Tibial nerve (tissue), 4 donors: ENCODE data around the gene RAB4A. TPM values are rescaled to one million over a fixed set of nuclear protein-coding genes. Genes with fewer than 3 reads are reported as not detected.

Source experiments
- DNase-seq, 2 donors: peaks; one replicate each; pipeline ENCODE4 v3.0.0-alpha.2; 2019; ENCODE audit warnings: low spot score in 2 of 2
- H3K27ac ChIP-seq, 4 donors: fragments of 200-600 bp; sonication (generic) in 3 of 4; one replicate each; pipeline ENCODE4 v1.5.1; 2017 to 2019; ENCODE audit warnings: mild to moderate bottlenecking in 1 of 4
- H3K27me3 ChIP-seq, 2 donors: fragments of 200-600 bp; sonication (generic) in 1 of 2; one replicate each; pipeline versions ENCODE4 v1.5.1 to v1.6.0; 2017 to 2019
- H3K36me3 ChIP-seq, 3 donors: fragments of 200-600 bp; sonication (generic); one replicate each; pipeline ENCODE4 v1.5.1; 2018 to 2019
- H3K4me1 ChIP-seq, 4 donors: fragments of 200-600 bp; sonication (generic) in 3 of 4; one replicate each; pipeline ENCODE4 v1.5.1; 2017 to 2019
- H3K4me3 ChIP-seq, 4 donors: fragments of 200-600 bp; sonication (generic) in 3 of 4; one replicate each; pipeline ENCODE4 v1.5.1; 2017 to 2019; ENCODE audit warnings: mild to moderate bottlenecking in 1 of 4, moderate library complexity in 1 of 4
- H3K9me3 ChIP-seq, 4 donors: fragments of 200-600 bp; sonication (generic) in 3 of 4; one replicate each; pipeline ENCODE4 v1.5.1; 2017 to 2019
- EP300 ChIP-seq, 2 donors: sonication (generic); formaldehyde crosslinking; IDR thresholded peaks; one replicate each; pipeline ENCODE4 v1.6.1; 2017; ENCODE audit warnings: antibody characterized with exemption in 2 of 2, mild to moderate bottlenecking in 1 of 2
- POLR2A ChIP-seq, 2 donors: fragments of 450-650 bp; IDR thresholded peaks; one replicate each; pipeline ENCODE4 v1.6.1; 2017; ENCODE audit warnings: antibody characterized with exemption in 2 of 2, mild to moderate bottlenecking in 2 of 2, moderate library complexity in 2 of 2
- WGBS, 2 donors: methylation state at CpG; one replicate each; pipeline ENCODE4 v1.1.5; 2018; 5-methylcytosine and 5-hydroxymethylcytosine counted together
- total RNA-seq, 4 donors: library from RNA; depleted of rRNA; stranded (reverse); fragments of >200 nt; gene quantifications; one replicate each; pipeline ENCODE4 v1.1.0, GENCODE V29; 2016
- TF ChIP-seq, protein P1 (sequence below), 5 experiments: fragments of 200-600 bp in 3 of 5; fragments of 450-650 bp in 2 of 5; sonication (generic) in 3 of 5; IDR thresholded peaks; one replicate each; pipeline ENCODE4 v1.5.1; 2016 to 2019; ENCODE audit warnings: antibody characterized with exemption in 5 of 5, mild to moderate bottlenecking in 3 of 5, moderate library complexity in 2 of 5

Gene RAB4A
- total RNA-seq, 4 donors from 2014 or later = 16.2 to 41.3 (median 31.2) TPM

DNA sequence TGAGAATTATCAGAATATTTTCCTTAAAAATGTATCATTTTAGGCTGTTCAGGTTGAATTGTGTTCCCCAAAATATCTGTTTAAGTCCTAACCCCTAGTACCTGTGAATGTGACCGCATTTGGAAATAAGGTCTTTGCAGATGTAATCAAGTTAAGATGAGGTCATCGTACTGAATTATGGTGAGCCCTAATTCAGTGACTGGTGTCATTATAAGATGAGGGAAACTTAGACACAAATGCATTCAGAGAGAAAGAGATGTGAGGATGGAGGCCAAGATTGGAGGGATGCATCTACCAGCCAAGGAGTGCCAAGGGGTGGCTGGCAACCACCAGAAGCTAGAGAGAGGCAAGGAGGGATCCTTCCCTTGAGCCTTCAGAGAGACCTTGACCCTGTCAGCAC is 4.1 kb downstream of the RAB4A start:
- Histone ChIP-seq H3K27ac (peak overlapping the region in 1 of 4 donors; percentile 2), H3K9me3 (no peaks in the 10 kb centered on the region), H3K27me3 (no peaks in the 10 kb centered on the region), H3K4me1 (peaks cover 0 to 41% (median 16%) of the 10 kb centered on the region in 4 donors), H3K36me3 (no peaks in the 10 kb centered on the region), H3K4me3 (no peak overlapping the region)
- WGBS, 2 donors = 96% methylated on average over 2 of the region's 2 CpGs
- TF ChIP-seq EP300 (IDR thresholded peaks at IDR 0.05) = no peak
- TF ChIP-seq, protein P1, sequence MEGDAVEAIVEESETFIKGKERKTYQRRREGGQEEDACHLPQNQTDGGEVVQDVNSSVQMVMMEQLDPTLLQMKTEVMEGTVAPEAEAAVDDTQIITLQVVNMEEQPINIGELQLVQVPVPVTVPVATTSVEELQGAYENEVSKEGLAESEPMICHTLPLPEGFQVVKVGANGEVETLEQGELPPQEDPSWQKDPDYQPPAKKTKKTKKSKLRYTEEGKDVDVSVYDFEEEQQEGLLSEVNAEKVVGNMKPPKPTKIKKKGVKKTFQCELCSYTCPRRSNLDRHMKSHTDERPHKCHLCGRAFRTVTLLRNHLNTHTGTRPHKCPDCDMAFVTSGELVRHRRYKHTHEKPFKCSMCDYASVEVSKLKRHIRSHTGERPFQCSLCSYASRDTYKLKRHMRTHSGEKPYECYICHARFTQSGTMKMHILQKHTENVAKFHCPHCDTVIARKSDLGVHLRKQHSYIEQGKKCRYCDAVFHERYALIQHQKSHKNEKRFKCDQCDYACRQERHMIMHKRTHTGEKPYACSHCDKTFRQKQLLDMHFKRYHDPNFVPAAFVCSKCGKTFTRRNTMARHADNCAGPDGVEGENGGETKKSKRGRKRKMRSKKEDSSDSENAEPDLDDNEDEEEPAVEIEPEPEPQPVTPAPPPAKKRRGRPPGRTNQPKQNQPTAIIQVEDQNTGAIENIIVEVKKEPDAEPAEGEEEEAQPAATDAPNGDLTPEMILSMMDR (IDR thresholded peaks at IDR 0.05) = no peak
- TF ChIP-seq POLR2A (IDR thresholded peaks at IDR 0.05) = no peak
- DNase-seq = no peak

DNA sequence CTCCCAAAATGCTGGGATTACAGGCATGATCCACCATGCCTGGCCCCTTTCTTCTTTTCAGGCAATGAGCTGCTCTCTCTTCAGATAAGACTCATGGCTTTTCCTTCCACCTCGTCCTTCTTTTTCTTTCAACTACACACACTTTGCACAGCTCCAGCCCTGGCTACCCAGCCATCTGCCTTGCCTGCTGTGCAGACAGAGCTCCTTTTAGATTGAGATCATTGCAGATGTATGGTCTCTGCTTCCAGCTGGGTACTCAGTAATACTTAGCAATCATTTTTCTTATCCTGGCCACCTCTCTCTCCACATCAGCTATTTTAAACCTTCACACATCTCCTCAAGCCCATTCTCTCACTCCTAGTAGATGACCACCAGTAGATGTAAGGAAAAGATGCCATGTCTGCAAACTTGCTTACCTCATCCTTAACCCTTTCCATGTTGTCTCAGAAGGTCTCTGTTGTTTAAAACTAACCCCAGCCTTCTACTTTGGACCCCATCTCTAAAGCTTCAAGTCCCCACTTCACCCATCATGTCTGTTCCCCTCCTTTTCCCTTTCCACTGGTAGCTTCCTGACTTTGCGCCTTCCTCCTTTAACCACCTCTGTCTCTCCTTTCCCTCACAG is 7.3 kb downstream of the RAB4A start:
- no peaks in the 10 kb centered on the region for H3K27me3 ChIP-seq
- TF ChIP-seq, protein P1 (IDR thresholded peaks at IDR 0.05) = no peak
- DNase-seq = no peak

DNA sequence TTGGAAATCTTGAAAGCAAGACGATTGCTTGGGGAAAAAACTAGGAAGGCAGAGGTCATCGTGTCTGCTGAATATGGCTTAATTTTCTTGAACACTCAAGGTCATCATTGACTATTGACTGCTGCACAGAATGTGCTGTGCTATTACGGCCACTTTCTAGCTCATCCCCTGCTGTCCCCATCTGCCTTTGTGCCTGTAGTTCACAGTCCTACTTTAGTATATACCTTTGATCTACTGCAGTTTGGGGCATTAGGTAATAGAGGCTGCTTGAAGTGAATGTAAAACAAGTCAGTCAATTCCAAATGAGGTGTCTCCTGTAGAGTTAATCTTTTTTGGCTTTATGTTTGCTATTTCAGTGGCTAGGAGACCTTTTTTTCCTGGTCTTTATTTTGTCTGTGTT is 8.3 kb downstream of the RAB4A start:
- TF ChIP-seq, protein P1 (IDR thresholded peaks at IDR 0.05) = no peak
- TF ChIP-seq EP300 (IDR thresholded peaks at IDR 0.05) (no peak), POLR2A (IDR thresholded peaks at IDR 0.05) (no peak)
- Histone ChIP-seq H3K27ac (no peak overlapping the region), H3K4me3 (no peak overlapping the region), H3K36me3 (no peaks in the 10 kb centered on the region), H3K27me3 (no peaks in the 10 kb centered on the region), H3K9me3 (peaks cover 0 to 3% (median 0%) of the 10 kb centered on the region in 4 donors), H3K4me1 (peaks cover 0 to 39% (median 3%) of the 10 kb centered on the region in 4 donors)
- 57 to 60% methylated on average over 3 of the region's 3 CpGs for WGBS, 2 donors
- DNase-seq = no peak

More for the DNA sequence above, 7.3 kb downstream of the RAB4A start:
- Histone ChIP-seq H3K9me3 (peaks cover 0 to 3% (median 0%) of the 10 kb centered on the region in 4 donors), H3K36me3 (no peaks in the 10 kb centered on the region), H3K4me3 (no peak overlapping the region), H3K4me1 (peaks cover 0 to 41% (median 7%) of the 10 kb centered on the region in 4 donors), H3K27ac (no peak overlapping the region)
- 89 to 95% methylated on average over 2 of the region's 2 CpGs for WGBS, 2 donors

DNA sequence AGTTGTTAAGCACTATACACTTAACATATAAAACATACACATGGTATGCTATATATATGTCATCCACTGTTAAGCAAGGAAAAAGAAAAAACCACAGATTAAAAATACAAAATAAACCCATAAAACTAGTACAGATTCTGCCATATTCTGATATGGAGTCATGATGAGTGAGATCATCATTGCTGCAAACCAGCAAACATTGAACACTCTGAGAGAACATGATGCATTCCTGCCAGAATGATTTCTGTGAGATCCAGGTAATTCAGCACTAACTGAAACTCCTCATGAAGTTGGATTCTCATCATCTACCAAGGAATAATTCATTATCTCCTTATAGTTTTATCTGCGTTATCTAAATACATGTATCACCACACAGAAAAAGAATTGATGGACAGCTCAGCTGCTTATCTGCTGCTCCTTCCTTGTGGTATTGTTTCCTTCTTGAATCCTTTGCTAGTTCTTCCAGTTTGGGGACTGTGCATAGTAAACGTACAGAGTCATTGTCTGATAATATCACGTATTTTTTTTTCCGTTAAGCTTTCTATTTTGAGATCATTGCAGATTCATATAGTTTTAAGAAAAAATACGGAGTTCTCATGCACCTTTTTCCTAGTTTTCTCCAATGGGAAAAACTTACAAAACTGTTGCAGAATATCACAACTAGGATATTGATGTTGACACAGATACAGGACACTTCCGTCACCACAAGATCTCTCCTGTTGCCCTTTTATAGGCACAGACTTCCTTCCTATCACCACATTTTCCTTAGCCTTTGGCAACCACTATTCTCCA is 9.3 kb downstream of the RAB4A start:
- WGBS, 2 donors = 82 to 86% methylated on average over 6 of the region's 6 CpGs
- H3K36me3 ChIP-seq = no peaks in the 10 kb centered on the region
- no peak overlapping the region for H3K4me3 ChIP-seq
- H3K4me1 ChIP-seq = peaks cover 0 to 30% (median 0%) of the 10 kb centered on the region in 4 donors
- TF ChIP-seq, protein P1 (IDR thresholded peaks at IDR 0.05) = no peak
- TF ChIP-seq POLR2A (IDR thresholded peaks at IDR 0.05) (no peak), EP300 (IDR thresholded peaks at IDR 0.05) (no peak)
- H3K27me3 ChIP-seq = no peaks in the 10 kb centered on the region
- H3K9me3 ChIP-seq = peaks cover 0 to 3% (median 0%) of the 10 kb centered on the region in 4 donors
- H3K27ac ChIP-seq = no peak overlapping the region
- DNase-seq = no peak

DNA sequence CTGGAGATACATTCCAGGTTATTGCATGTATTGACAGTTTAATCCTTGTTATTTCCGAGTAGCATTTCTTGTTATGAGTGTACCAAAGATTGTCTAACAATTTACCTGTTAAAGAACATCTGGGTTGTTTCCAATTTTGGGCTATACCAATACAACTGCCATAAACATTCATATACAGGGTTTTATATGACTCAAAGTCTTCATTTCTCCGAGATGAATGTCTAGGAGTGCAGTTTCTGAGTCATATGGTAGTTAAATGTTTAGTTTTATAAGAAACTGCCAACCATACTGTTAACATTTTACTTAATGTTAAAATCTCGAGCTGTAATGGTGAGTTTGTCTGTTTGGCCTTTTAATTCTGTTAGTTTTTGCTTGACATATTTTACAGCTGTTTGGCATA is 10.0 kb downstream of the RAB4A start:
- H3K27ac ChIP-seq = no peak overlapping the region
- WGBS, 2 donors = 94 to 96% methylated on average over 3 of the region's 3 CpGs
- DNase-seq = no peak
- H3K27me3 ChIP-seq = no peaks in the 10 kb centered on the region
- H3K4me3 ChIP-seq = no peak overlapping the region
- H3K9me3 ChIP-seq = peaks cover 0 to 3% (median 0%) of the 10 kb centered on the region in 4 donors
- TF ChIP-seq POLR2A (IDR thresholded peaks at IDR 0.05) (no peak), EP300 (IDR thresholded peaks at IDR 0.05) (no peak)
- TF ChIP-seq, protein P1 (IDR thresholded peaks at IDR 0.05) = no peak
- H3K36me3 ChIP-seq = no peaks in the 10 kb centered on the region
- H3K4me1 ChIP-seq = peaks cover 0 to 34% (median 0%) of the 10 kb centered on the region in 4 donors
